H1 (cell line): Measurements from ENCODE around the gene TSR3. TPM values are rescaled to one million over a fixed set of nuclear protein-coding genes. Genes with fewer than 3 reads are reported as not detected.

Source experiments
- CREB1 ChIP-seq: IDR thresholded peaks from 2 replicates; pipeline ENCODE4 v1.6.1; 2012; ENCODE audit warnings: inconsistent platforms
- E2F6 ChIP-seq: IDR thresholded peaks from 2 replicates; pipeline ENCODE4 v1.6.1; 2012; ENCODE audit warnings: inconsistent platforms
- EP300 ChIP-seq, 2 experiments: IDR thresholded peaks; 1 replicate in 1 of 2; 2 replicates in 1 of 2; pipeline ENCODE4 v1.6.1; 2011 to 2012; ENCODE audit warnings: low read depth in 2 of 2, low read length in 2 of 2, mild to moderate bottlenecking in 2 of 2, borderline replicate concordance in 1 of 2, inconsistent platforms in 1 of 2, moderate library complexity in 1 of 2
- EZH2 ChIP-seq: fragments of 200-600 bp; sonication (generic); IDR thresholded peaks from 2 replicates; pipeline ENCODE4 v1.7.1; 2012; ENCODE audit warnings: low read depth, mild to moderate bottlenecking, moderate library complexity, low read length, inconsistent platforms; ENCODE audit not compliant: severe bottlenecking
- JUN ChIP-seq: IDR thresholded peaks from 2 replicates; pipeline ENCODE4 v1.6.1; 2011; ENCODE audit warnings: low read depth, mild to moderate bottlenecking, improper control_type of control experiment, low read length
- PHF8 ChIP-seq: fragments of 200-600 bp; sonication (generic); conservative IDR thresholded peaks from 2 replicates; pipeline ENCODE4 v1.7.1; 2012; ENCODE audit warnings: low read depth, mild to moderate bottlenecking, inconsistent platforms, low read length, moderate library complexity
- POLR2A ChIP-seq, 2 experiments: IDR thresholded peaks; 1 replicate in 1 of 2; 2 replicates in 1 of 2; pipeline ENCODE4 v1.6.1; 2011; ENCODE audit warnings: low read depth in 2 of 2, low read length in 2 of 2, mild to moderate bottlenecking in 2 of 2; ENCODE audit errors: control extremely low read depth in 1 of 2
- RXRA ChIP-seq: IDR thresholded peaks from 2 replicates; pipeline ENCODE4 v1.6.1; 2011; ENCODE audit warnings: low read depth, mild to moderate bottlenecking, low read length, moderate library complexity; ENCODE audit not compliant: insufficient read depth
- SIN3A ChIP-seq, 2 experiments: IDR thresholded peaks in 1 of 2; conservative IDR thresholded peaks in 1 of 2; 2 replicates each; pipeline ENCODE4 v1.6.1; 2011 to 2012; ENCODE audit warnings: low read length in 2 of 2, improper control_type of control experiment in 1 of 2, low read depth in 1 of 2, mild to moderate bottlenecking in 1 of 2
- SP1 ChIP-seq: IDR thresholded peaks from 2 replicates; pipeline ENCODE4 v1.6.1; 2011; ENCODE audit warnings: low read depth, low read length
- TAF7 ChIP-seq: optimal IDR thresholded peaks from 2 replicates; pipeline ENCODE3; 2011; ENCODE audit warnings: low read depth, mild to moderate bottlenecking, inconsistent platforms, low read length, moderate library complexity, borderline replicate concordance
- TBP ChIP-seq: IDR thresholded peaks from 2 replicates; pipeline ENCODE4 v1.6.1; 2011; ENCODE audit warnings: low read depth, low read length, improper control_type of control experiment
- TCF12 ChIP-seq: IDR thresholded peaks from 2 replicates; pipeline ENCODE4 v1.6.1; 2011; ENCODE audit warnings: low read depth, mild to moderate bottlenecking, low read length
- polyA plus RNA-seq, 7 experiments: library from polyadenylated mRNA; depleted of rRNA in 3 of 7; stranded (reverse) in 5 of 7; unstranded in 2 of 7; fragments of >200 nt in 5 of 7; fragments of 200-250 nt in 2 of 7; gene quantifications; 1 replicate in 5 of 7; 2 replicates in 1 of 7; 4 replicates in 1 of 7; pipeline versions ENCODE4 v1.2.1 to v1.2.3, GENCODE V29; 2011 to 2013; ENCODE audit warnings: missing spikeins in 2 of 7, mixed read lengths in 2 of 7
- total RNA-seq: library from RNA; stranded (reverse); fragmentation: NEBNext Ultra II Directional; extraction: Animal tissue kit (Norgen Biotek cat#: 25700); gene quantifications from 2 replicates; pipeline ENCODE4 v1.2.1, GENCODE V29; 2021

The TSR3 gene
- total and polyA plus RNA-seq, 2 of the 8 experiments (the other 6 are each of a cell fraction or from before 2014, with no cell fraction given): 43.1 to 52.3 TPM

- 0 out of 2 replicates have a peak, but pooled peaks have one; percentile 30 for TF ChIP-seq PHF8
- peak; percentile 66 for TF ChIP-seq TBP
- no peak for TF ChIP-seq TAF7
- no peak for TF ChIP-seq CREB1
- peak; percentile 27 for TF ChIP-seq EZH2
- no peak for TF ChIP-seq JUN
- peak; percentile 83 to 85; a peak in 3 of 4 replicates for TF ChIP-seq SIN3A (conservative IDR thresholded peaks at IDR 0.05 in 1 of 2, IDR thresholded peaks at IDR 0.05 in 1 of 2; ENCODE audit: low read depth in 1 of 2, low read length in 2 of 2)
- TF ChIP-seq POLR2A (IDR thresholded peaks at IDR 0.05; ENCODE audit: control extremely low read depth in 1 of 2, low read depth in 2 of 2, low read length in 2 of 2): peak in 1 of 2 experiments; percentile 63; a peak in 1 of 3 replicates
- peak in 1 of 2 experiments; percentile 69; a peak in 1 of 3 replicates for TF ChIP-seq EP300 (IDR thresholded peaks at IDR 0.05; ENCODE audit: borderline replicate concordance in 1 of 2, low read depth in 2 of 2, low read length in 2 of 2)
- 0 out of 2 replicates have a peak, but pooled peaks have one; percentile 77 for TF ChIP-seq TCF12
- 0 out of 2 replicates have a peak, but pooled peaks have one; percentile 0 for TF ChIP-seq E2F6
- 0 out of 2 replicates have a peak, but pooled peaks have one; percentile 26 for TF ChIP-seq SP1
- no peak for TF ChIP-seq RXRA
Measured at GRCh38 chr16:1331712-1332617, 19.7 kb downstream of the TSR3 start (continued).
